H1 (cell line): ENCODE measurements around the gene PRMT9. TPM values are rescaled to one million over a fixed set of nuclear protein-coding genes. Genes with fewer than 3 reads are reported as not detected.

ENCODE experiments used
- CTCF ChIA-PET: fragments of 300-600 bp; sonication (Branson Sonifier 250); formaldehyde crosslinking; loops from one replicate; lab custom pipeline; 2021; ENCODE audit not compliant: partially characterized antibody; lab: Charles Lee
- POLR2A ChIA-PET: fragments of 300-600 bp; sonication (Branson Sonifier 250); formaldehyde crosslinking; loops from one replicate; lab custom pipeline; 2021; ENCODE audit warnings: inconsistent platforms; ENCODE audit not compliant: partially characterized antibody; lab: Charles Lee
- DNase-seq, 2 experiments: peaks; one replicate each; pipeline versions ENCODE4 v3.0.0 to v3.0.0-alpha.2; 2010 to 2022; ENCODE audit warnings: low spot score in 2 of 2, low read depth in 1 of 2, mixed read lengths in 1 of 2
- FAIRE-seq: peaks from 2 replicates; lab custom pipeline; 2011; peaks lifted over from hg19 to GRCh38; lab: Jason Lieb, UNC
- H2AFZ ChIP-seq: 2 replicates; pipeline ENCODE4 v1.8.1; 2012; ENCODE audit warnings: low read length, inconsistent platforms
- H2AK5ac ChIP-seq: 2 replicates; pipeline ENCODE4 v1.6.1; 2013; ENCODE audit warnings: low read depth, low read length
- H2BK120ac ChIP-seq: replicated peaks from 2 replicates; pipeline ENCODE3; 2013; ENCODE audit warnings: low read depth, low read length, inconsistent platforms
- H2BK12ac ChIP-seq: 2 replicates; pipeline ENCODE4 v1.6.1; 2013; ENCODE audit warnings: low read depth, low read length
- H2BK15ac ChIP-seq: 2 replicates; pipeline ENCODE4 v1.6.1; 2013; ENCODE audit warnings: low read length
- H2BK20ac ChIP-seq: 2 replicates; pipeline ENCODE4 v1.6.1; 2013; ENCODE audit warnings: low read length
- H2BK5ac ChIP-seq: 2 replicates; pipeline ENCODE4 v1.6.1; 2013; ENCODE audit warnings: low read depth, low read length
- H3K14ac ChIP-seq: 2 replicates; pipeline ENCODE4 v1.6.1; 2013; ENCODE audit warnings: inconsistent platforms; ENCODE audit not compliant: insufficient read length
- H3K18ac ChIP-seq: 2 replicates; pipeline ENCODE4 v1.6.1; 2013; ENCODE audit warnings: low read length; ENCODE audit errors: extremely low read depth
- H3K23ac ChIP-seq: 2 replicates; pipeline ENCODE4 v1.6.1; 2013; ENCODE audit warnings: inconsistent platforms; ENCODE audit not compliant: insufficient read length
- H3K23me2 ChIP-seq: 2 replicates; pipeline ENCODE4 v1.6.1; 2013; ENCODE audit warnings: low read depth, low read length
- H3K27ac ChIP-seq: 2 replicates; pipeline ENCODE4 v1.6.1; 2011; ENCODE audit warnings: low read depth, low read length, inconsistent platforms
- H3K27me3 ChIP-seq, 4 experiments: replicated peaks in 1 of 4; 1 replicate in 1 of 4; 2 replicates in 3 of 4; pipeline versions ENCODE4 v1.6.1 to v1.8.1; 2011 to 2013; ENCODE audit warnings: low read length in 3 of 4, mild to moderate bottlenecking in 3 of 4, inconsistent platforms in 2 of 4, mixed read lengths in 2 of 4, moderate library complexity in 1 of 4; ENCODE audit not compliant: control insufficient read depth in 3 of 4, insufficient read depth in 3 of 4; ENCODE audit errors: extremely low read depth in 1 of 4
- H3K36me3 ChIP-seq, 4 experiments: 2 replicates each; pipeline versions ENCODE4 v1.6.1 to v1.8.1; 2011 to 2013; ENCODE audit warnings: mild to moderate bottlenecking in 4 of 4, low read length in 3 of 4, moderate library complexity in 2 of 4, control low read depth in 1 of 4, inconsistent platforms in 1 of 4; ENCODE audit not compliant: insufficient read depth in 4 of 4, control insufficient read depth in 2 of 4
- H3K4ac ChIP-seq: replicated peaks from 2 replicates; pipeline ENCODE3; 2013; ENCODE audit warnings: low read length, low read depth, mixed read lengths, inconsistent platforms; ENCODE audit not compliant: insufficient read length
- H3K4me1 ChIP-seq, 4 experiments: replicated peaks in 1 of 4; 1 replicate in 1 of 4; 2 replicates in 3 of 4; pipeline versions ENCODE4 v1.6.1 to v1.8.1; 2011 to 2013; ENCODE audit warnings: low read length in 3 of 4, inconsistent platforms in 2 of 4, mixed read lengths in 1 of 4; ENCODE audit not compliant: insufficient read depth in 4 of 4, control insufficient read depth in 3 of 4
- H3K4me2 ChIP-seq, 2 experiments: 2 replicates each; pipeline versions ENCODE4 v1.6.1 to v1.8.1; 2011 to 2013; ENCODE audit warnings: low read depth in 2 of 2, low read length in 2 of 2, control low read depth in 1 of 2, inconsistent platforms in 1 of 2, mild to moderate bottlenecking in 1 of 2; ENCODE audit not compliant: insufficient read depth in 1 of 2
- H3K4me3 ChIP-seq, 4 experiments: fragments of 200-600, 300-600 bp in 1 of 4; sonication (generic), shearing (Covaris generic), sonication (Bioruptor Twin) in 1 of 4; 2 replicates each; pipeline versions ENCODE4 v1.5.1 to v1.8.1; 2011 to 2016; ENCODE audit warnings: low read length in 4 of 4, low read depth in 3 of 4, control low read depth in 2 of 4, inconsistent platforms in 2 of 4, mild to moderate bottlenecking in 2 of 4, mixed read lengths in 1 of 4, moderate library complexity in 1 of 4; ENCODE audit not compliant: insufficient read depth in 2 of 4; ENCODE audit errors: extremely low read depth in 1 of 4
- H3K56ac ChIP-seq: replicated peaks from 2 replicates; pipeline ENCODE3; 2013; ENCODE audit warnings: low read depth, mild to moderate bottlenecking, mixed read lengths, low read length, inconsistent platforms; ENCODE audit not compliant: insufficient read length
- H3K79me1 ChIP-seq: 2 replicates; pipeline ENCODE4 v1.6.1; 2013; ENCODE audit warnings: low read depth, low read length, control low read depth
- H3K79me2 ChIP-seq, 2 experiments: 2 replicates each; pipeline versions ENCODE4 v1.6.1 to v1.8.1; 2012 to 2013; ENCODE audit warnings: low read length in 2 of 2, mild to moderate bottlenecking in 2 of 2, inconsistent platforms in 1 of 2; ENCODE audit not compliant: insufficient read depth in 2 of 2, control insufficient read depth in 1 of 2
- H3K9ac ChIP-seq, 4 experiments: replicated peaks in 1 of 4; 1 replicate in 1 of 4; 2 replicates in 3 of 4; pipeline versions ENCODE4 v1.6.1 to v1.8.1; 2011 to 2013; ENCODE audit warnings: low read depth in 3 of 4, low read length in 3 of 4, control low read depth in 2 of 4, mild to moderate bottlenecking in 2 of 4, moderate library complexity in 2 of 4, inconsistent platforms in 1 of 4; ENCODE audit errors: extremely low read depth in 1 of 4
- H3K9me3 ChIP-seq, 2 experiments: 2 replicates each; pipeline versions ENCODE4 v1.6.1 to v1.8.1; 2012 to 2013; ENCODE audit warnings: mild to moderate bottlenecking in 2 of 2, moderate library complexity in 2 of 2, control low read depth in 1 of 2, inconsistent platforms in 1 of 2, low read depth in 1 of 2, low read length in 1 of 2, mixed read lengths in 1 of 2; ENCODE audit not compliant: insufficient read depth in 2 of 2
- H4K20me1 ChIP-seq, 2 experiments: replicated peaks in 1 of 2; 2 replicates each; pipeline versions ENCODE3 to v1.8.1; 2011 to 2013; ENCODE audit warnings: inconsistent platforms in 2 of 2, low read length in 2 of 2, mild to moderate bottlenecking in 1 of 2; ENCODE audit not compliant: insufficient read depth in 2 of 2, control insufficient read depth in 1 of 2
- H4K5ac ChIP-seq: 2 replicates; pipeline ENCODE4 v1.6.1; 2013; ENCODE audit warnings: low read length, low read depth, mixed read lengths, inconsistent platforms; ENCODE audit not compliant: insufficient read length
- H4K8ac ChIP-seq: 2 replicates; pipeline ENCODE4 v1.8.0; 2013; ENCODE audit warnings: mild to moderate bottlenecking, moderate library complexity, low read length, inconsistent platforms; ENCODE audit not compliant: insufficient read depth; ENCODE audit errors: extremely low read depth
- H4K91ac ChIP-seq: replicated peaks from 2 replicates; pipeline ENCODE3; 2013; ENCODE audit warnings: low read length, mixed read lengths, inconsistent platforms; ENCODE audit not compliant: insufficient read length
- BACH1 ChIP-seq: IDR thresholded peaks from 2 replicates; pipeline ENCODE4 v1.6.1; 2012; ENCODE audit warnings: low read length, improper control_type of control experiment
- BRCA1 ChIP-seq: IDR thresholded peaks from 2 replicates; pipeline ENCODE4 v1.6.1; 2012; ENCODE audit warnings: low read depth, low read length, improper control_type of control experiment
- CHD1 ChIP-seq: IDR thresholded peaks from 2 replicates; pipeline ENCODE4 v1.6.1; 2012; ENCODE audit warnings: low read depth, low read length, improper control_type of control experiment
- EGR1 ChIP-seq: IDR thresholded peaks from 2 replicates; pipeline ENCODE4 v1.6.1; 2011; ENCODE audit warnings: low read depth, low read length, borderline replicate concordance
- FOSL1 ChIP-seq: IDR thresholded peaks from 2 replicates; pipeline ENCODE4 v1.6.1; 2011; ENCODE audit warnings: mild to moderate bottlenecking, low read depth, low read length, moderate library complexity; ENCODE audit not compliant: insufficient read depth
- RNF2 ChIP-seq: fragments of 200-900, 300-1000 bp; sonication (generic); IDR thresholded peaks from 2 replicates; pipeline ENCODE4 v1.7.1; 2016; ENCODE audit warnings: borderline replicate concordance, low read depth, mild to moderate bottlenecking, antibody characterized with exemption, low read length; ENCODE audit not compliant: poor library complexity, severe bottlenecking; ENCODE audit errors: missing control alignments
- SAP30 ChIP-seq: fragments of 300-600 bp; sonication (generic); IDR thresholded peaks from 2 replicates; pipeline ENCODE4 v1.7.1; 2012; ENCODE audit warnings: low read length, moderate library complexity, mild to moderate bottlenecking, inconsistent platforms; ENCODE audit not compliant: insufficient read depth, insufficient replicate concordance
- SRF ChIP-seq: IDR thresholded peaks from 2 replicates; pipeline ENCODE4 v1.6.1; 2011; ENCODE audit warnings: mild to moderate bottlenecking, low read depth, low read length, moderate library complexity
- SUZ12 ChIP-seq: fragments of 200-600 bp; sonication (generic); IDR thresholded peaks from 2 replicates; pipeline ENCODE4 v1.6.1; 2012; ENCODE audit warnings: mild to moderate bottlenecking, inconsistent platforms, low read length, moderate library complexity, mixed read lengths
- TAF7 ChIP-seq: optimal IDR thresholded peaks from 2 replicates; pipeline ENCODE3; 2011; ENCODE audit warnings: low read depth, mild to moderate bottlenecking, inconsistent platforms, low read length, moderate library complexity, borderline replicate concordance
- TEAD4 ChIP-seq: IDR thresholded peaks from 2 replicates; pipeline ENCODE4 v1.6.1; 2012; ENCODE audit warnings: low read depth, low read length, inconsistent platforms, mixed read lengths
- WGBS, 2 experiments: shearing (Covaris generic) in 1 of 2; methylation state at CpG; one replicate each; pipeline versions ENCODE4 v1.1.6 to v1.1.7; 2013 to 2015; ENCODE audit warnings: low lambda C conversion rate in 2 of 2, mixed read lengths in 2 of 2, inconsistent platforms in 1 of 2, low coverage in 1 of 2, missing lambda C conversion rate in 1 of 2; ENCODE audit not compliant: insufficient replicate concordance in 2 of 2, insufficient coverage in 1 of 2, insufficient read length in 1 of 2; ENCODE audit errors: extremely low coverage in 1 of 2, missing lambda C conversion rate in 1 of 2; 5-methylcytosine and 5-hydroxymethylcytosine counted together
- polyA plus RNA-seq, 7 experiments: library from polyadenylated mRNA; depleted of rRNA in 3 of 7; stranded (reverse) in 5 of 7; unstranded in 2 of 7; fragments of >200 nt in 5 of 7; fragments of 200-250 nt in 2 of 7; gene quantifications; 1 replicate in 5 of 7; 2 replicates in 1 of 7; 4 replicates in 1 of 7; pipeline versions ENCODE4 v1.2.1 to v1.2.3, GENCODE V29; 2011 to 2013; ENCODE audit warnings: missing spikeins in 2 of 7, mixed read lengths in 2 of 7
- total RNA-seq: library from RNA; stranded (reverse); fragmentation: NEBNext Ultra II Directional; extraction: Animal tissue kit (Norgen Biotek cat#: 25700); gene quantifications from 2 replicates; pipeline ENCODE4 v1.2.1, GENCODE V29; 2021
- TF ChIP-seq, protein P1 (sequence below): IDR thresholded peaks from 2 replicates; pipeline ENCODE4 v1.6.1; 2011; ENCODE audit warnings: low read length, improper control_type of control experiment
- TF ChIP-seq, protein P2 (sequence below): IDR thresholded peaks from 2 replicates; pipeline ENCODE4 v1.6.1; 2012; ENCODE audit warnings: inconsistent platforms

The PRMT9 gene
- total and polyA plus RNA-seq, 2 of the 8 experiments (the other 6 are each of a cell fraction or from before 2014, with no cell fraction given): 3.8 to 9.6 TPM

DNA sequence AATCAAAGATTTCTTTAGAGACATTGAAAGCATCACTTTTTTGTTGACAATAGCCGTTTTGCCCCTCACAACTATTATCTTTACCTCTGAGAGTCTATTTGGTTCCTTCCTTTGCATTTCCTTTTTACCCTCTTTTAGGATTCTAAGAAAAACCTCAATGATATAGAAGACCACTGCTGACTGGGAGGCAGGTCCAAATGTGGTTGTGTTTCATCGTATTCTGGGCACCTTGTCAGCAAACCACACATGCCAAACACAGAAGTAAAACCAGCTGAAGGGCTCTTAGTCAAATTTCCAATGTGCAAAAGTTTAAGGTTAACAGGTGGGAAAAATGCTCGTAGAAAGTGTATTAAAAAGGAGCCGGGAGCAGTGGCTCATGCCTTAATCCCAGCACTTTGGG lies 5.1 kb upstream of the PRMT9 start:
- Histone ChIP-seq H3K36me3 (no peaks in the 10 kb centered on the region), H3K23me2 (peaks cover 5% of the 10 kb centered on the region; the same call in 1 of the 2 replicates), H3K23ac (no peak overlapping the region), H3K4ac (no peak overlapping the region), H2BK5ac (no peak overlapping the region), H2AFZ (no peak overlapping the region), H3K9me3 (no peaks in the 10 kb centered on the region), H3K56ac (no peak overlapping the region), H3K79me2 (no peaks in the 10 kb centered on the region), H3K14ac (no peak overlapping the region), H3K4me1 (peaks cover 0 to 3% (median 3%) of the 10 kb centered on the region in 4 experiments; a peak in 3 of 7 replicates), H4K8ac (no peak overlapping the region), H4K20me1 (no peaks in the 10 kb centered on the region), H3K4me3 (no peak overlapping the region), H2BK120ac (no peak overlapping the region), H3K79me1 (no peaks in the 10 kb centered on the region), H2BK15ac (no peak overlapping the region), H3K9ac (no peak overlapping the region), H3K18ac (no peak overlapping the region), H3K4me2 (no peak overlapping the region), H3K27ac (no peak overlapping the region), H2AK5ac (no peak overlapping the region), H4K91ac (no peak overlapping the region), H3K27me3 (no peaks in the 10 kb centered on the region), H2BK20ac (no peak overlapping the region), H2BK12ac (no peak overlapping the region), H4K5ac (no peak overlapping the region)
- FAIRE-seq: no peak
- ChIA-PET POLR2A (interaction anchor here (0.6 kb wide), 1 partner anchor 1602 kb away, joined by 3 read pairs; no protein-coding TSS in a partner anchor), CTCF (interaction anchor here (0.5 to 1.2 kb wide), 2 partner anchors 178 to 223 kb away, joined by 3 to 4 read pairs; no protein-coding TSS in a partner anchor)
- 89% methylated on average over 4 of the region's 4 CpGs; no CpG with 5 or more reads in 1 of the 2 experiments for WGBS, 2 experiments
- no peak for DNase-seq
- TF ChIP-seq, protein P1, sequence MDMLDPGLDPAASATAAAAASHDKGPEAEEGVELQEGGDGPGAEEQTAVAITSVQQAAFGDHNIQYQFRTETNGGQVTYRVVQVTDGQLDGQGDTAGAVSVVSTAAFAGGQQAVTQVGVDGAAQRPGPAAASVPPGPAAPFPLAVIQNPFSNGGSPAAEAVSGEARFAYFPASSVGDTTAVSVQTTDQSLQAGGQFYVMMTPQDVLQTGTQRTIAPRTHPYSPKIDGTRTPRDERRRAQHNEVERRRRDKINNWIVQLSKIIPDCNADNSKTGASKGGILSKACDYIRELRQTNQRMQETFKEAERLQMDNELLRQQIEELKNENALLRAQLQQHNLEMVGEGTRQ: no peak
- TF ChIP-seq, protein P2, sequence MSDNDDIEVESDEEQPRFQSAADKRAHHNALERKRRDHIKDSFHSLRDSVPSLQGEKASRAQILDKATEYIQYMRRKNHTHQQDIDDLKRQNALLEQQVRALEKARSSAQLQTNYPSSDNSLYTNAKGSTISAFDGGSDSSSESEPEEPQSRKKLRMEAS: no peak
- TF ChIP-seq SAP30: no peak
- TF ChIP-seq FOSL1: no peak
- TF ChIP-seq TEAD4: no peak
- TF ChIP-seq SRF: no peak
- TF ChIP-seq EGR1: no peak
- TF ChIP-seq SUZ12: no peak
- no peak for TF ChIP-seq CHD1
- TF ChIP-seq BRCA1: no peak
- TF ChIP-seq TAF7: no peak
- TF ChIP-seq RNF2: no peak
- TF ChIP-seq BACH1: no peak
